ENCODE measurements around the gene TNFRSF1B.
A peak's percentile ranks its signal among the peaks of the same experiment; 100 is the strongest.
"Not testable (repeated sequence)": the region's sequence is repeated elsewhere in the genome, so short reads cannot be mapped to it uniquely, and the experiment has no call there.

TNFRSF1B gene

GRCh38 chr1:12224092-12224491 is 57.3 kb downstream of the TNFRSF1B start:
- not testable (repeated sequence) for DNase-seq

- DNase-seq: no peak
Observed at GRCh38 chr1:12228979-12229378, 62.2 kb downstream of the TNFRSF1B start.

- DNase-seq: no peak
Observed at GRCh38 chr1:12229386-12229834, 62.6 kb downstream of the TNFRSF1B start.

GRCh38 chr1:12229835-12230548 is 63.2 kb downstream of the TNFRSF1B start, which contains the start of gene VPS13D:
Gene VPS13D (plus strand): TSS chr1:12230030. CDS start chr1:12234267, 4,237 bp downstream.
- DNase-seq: peak; percentile 70 to 74

GRCh38 chr1:12230549-12231275 is 63.9 kb downstream of the TNFRSF1B start:
- DNase-seq: no peak

GRCh38 chr1:12231276-12231595 is 64.4 kb downstream of the TNFRSF1B start:
- no peak for DNase-seq

- DNase-seq: no peak
Observed at GRCh38 chr1:12232221-12232620, 65.4 kb downstream of the TNFRSF1B start.

GRCh38 chr1:12244078-12244477 is 77.3 kb downstream of the TNFRSF1B start:
- DNase-seq: peak; percentile 30 to 51

- no peak for DNase-seq
Observed at GRCh38 chr1:12244585-12244984, 77.8 kb downstream of the TNFRSF1B start.

- no peak for DNase-seq
Observed at GRCh38 chr1:12245116-12245515, 78.3 kb downstream of the TNFRSF1B start.

- no peak for DNase-seq
Observed at GRCh38 chr1:12245733-12246132, 78.9 kb downstream of the TNFRSF1B start.

GRCh38 chr1:12246584-12246983 is 79.8 kb downstream of the TNFRSF1B start:
- DNase-seq: no peak

GRCh38 chr1:12249181-12249580 is 82.4 kb downstream of the TNFRSF1B start:
- no peak for DNase-seq

- no peak for DNase-seq
Observed at GRCh38 chr1:12249748-12250147, 83.0 kb downstream of the TNFRSF1B start.

GRCh38 chr1:12251442-12251841 is 84.7 kb downstream of the TNFRSF1B start:
- no peak for DNase-seq

GRCh38 chr1:12255913-12256312 is 89.1 kb downstream of the TNFRSF1B start:
- DNase-seq: no peak

GRCh38 chr1:12258272-12258671 is 91.5 kb downstream of the TNFRSF1B start:
- DNase-seq: no peak
